ENCODE data around the gene ESR2. TPM values are rescaled to one million over a fixed set of nuclear protein-coding genes. Genes with fewer than 3 reads are reported as not detected.

ESR2 gene
- 0.15 TPM in 1 of 2 replicates, not detected in the other for total RNA-seq (2014; rRNA removed; shearing (Covaris generic))

GRCh38 chr14:64293976-64294671 is at the start of gene ESR2:
TSS of gene ESR2 (minus strand) at chr14:64294371. CDS start at chr14:64282985, 11,386 bp downstream.

Small RNAs within 50 kb of the gene (small RNA-seq; reads per million reads assigned to genes)
- not detected for gene MIR548H1

Other genes starting within 250 kb of the ESR2 start
- gene MTHFD1, start 94.0 kb upstream of the ESR2 start, total RNA-seq (2014; rRNA removed; shearing (Covaris generic)): 57.8 and 61.4 TPM in 2 replicates
- gene AKAP5, start 171.1 kb upstream of the ESR2 start, total RNA-seq (2014; rRNA removed; shearing (Covaris generic)): 0.60 and 0.61 TPM in 2 replicates
- 2.2 and 2.7 TPM in 2 replicates for gene ZBTB25, start 209.5 kb upstream of the ESR2 start, total RNA-seq (2014; rRNA removed; shearing (Covaris generic))
- 18.9 and 29.1 TPM in 2 replicates for gene ZBTB1, start 210.4 kb upstream of the ESR2 start, total RNA-seq (2014; rRNA removed; shearing (Covaris generic))
- 2.7 and 4.5 TPM in 2 replicates for gene HSPA2, start 246.4 kb upstream of the ESR2 start, total RNA-seq (2014; rRNA removed; shearing (Covaris generic))